Ovary (tissue), 3 donors: Measurements from ENCODE around the gene SPP1.

Source experiments
- EP300 ChIP-seq: sonication (generic); formaldehyde crosslinking; IDR thresholded peaks from one replicate; pipeline ENCODE4 v1.6.1; 2017; ENCODE audit warnings: antibody characterized with exemption
- POLR2A ChIP-seq: fragments of 450-650 bp; IDR thresholded peaks from one replicate; pipeline ENCODE4 v1.6.1; 2017; ENCODE audit warnings: antibody characterized with exemption, mild to moderate bottlenecking, moderate library complexity
- TF ChIP-seq, protein P1 (sequence below), 3 donors: fragments of 450-650 bp in 2 of 3; fragments of 200-600 bp in 1 of 3; IDR thresholded peaks; one replicate each; pipeline versions ENCODE4 v1.5.1 to v1.8.0; 2016 to 2022; ENCODE audit warnings: antibody characterized with exemption in 3 of 3, mild to moderate bottlenecking in 1 of 3
- donor health status: DM: no; HTN: no; CAD: no.

DNA sequence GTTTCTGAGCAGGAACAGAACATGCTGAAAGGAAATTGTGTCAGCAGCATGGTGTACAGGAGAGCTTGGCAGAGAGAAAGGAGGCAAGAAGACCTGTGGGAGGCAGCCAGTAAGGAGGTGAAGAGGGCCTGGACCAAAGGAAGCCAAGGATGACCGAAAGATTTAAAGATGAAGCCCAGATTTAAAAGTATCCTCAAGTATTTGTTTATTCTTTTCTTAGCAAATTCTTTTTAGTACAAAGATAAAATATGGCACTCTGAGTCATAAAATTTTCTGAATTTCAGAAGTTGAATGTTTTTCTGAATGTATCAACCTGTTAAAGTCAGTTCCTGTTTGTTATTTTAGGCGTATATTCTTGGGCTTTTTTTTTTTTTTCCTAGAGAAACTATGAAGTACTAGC is 35.5 kb downstream of the SPP1 start:
- TF ChIP-seq, protein P1, sequence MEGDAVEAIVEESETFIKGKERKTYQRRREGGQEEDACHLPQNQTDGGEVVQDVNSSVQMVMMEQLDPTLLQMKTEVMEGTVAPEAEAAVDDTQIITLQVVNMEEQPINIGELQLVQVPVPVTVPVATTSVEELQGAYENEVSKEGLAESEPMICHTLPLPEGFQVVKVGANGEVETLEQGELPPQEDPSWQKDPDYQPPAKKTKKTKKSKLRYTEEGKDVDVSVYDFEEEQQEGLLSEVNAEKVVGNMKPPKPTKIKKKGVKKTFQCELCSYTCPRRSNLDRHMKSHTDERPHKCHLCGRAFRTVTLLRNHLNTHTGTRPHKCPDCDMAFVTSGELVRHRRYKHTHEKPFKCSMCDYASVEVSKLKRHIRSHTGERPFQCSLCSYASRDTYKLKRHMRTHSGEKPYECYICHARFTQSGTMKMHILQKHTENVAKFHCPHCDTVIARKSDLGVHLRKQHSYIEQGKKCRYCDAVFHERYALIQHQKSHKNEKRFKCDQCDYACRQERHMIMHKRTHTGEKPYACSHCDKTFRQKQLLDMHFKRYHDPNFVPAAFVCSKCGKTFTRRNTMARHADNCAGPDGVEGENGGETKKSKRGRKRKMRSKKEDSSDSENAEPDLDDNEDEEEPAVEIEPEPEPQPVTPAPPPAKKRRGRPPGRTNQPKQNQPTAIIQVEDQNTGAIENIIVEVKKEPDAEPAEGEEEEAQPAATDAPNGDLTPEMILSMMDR (IDR thresholded peaks at IDR 0.05), result no peak
- TF ChIP-seq POLR2A (no peak), EP300 (no peak)
